GM21528 (cell line): ENCODE results near the gene PEX5L.
"Not testable (repeated sequence)": the region's sequence is repeated elsewhere in the genome, so short reads cannot be mapped to it uniquely, and the experiment has no call there.

Source experiments
- ATAC-seq: cut with Tn5 transposase; IDR thresholded peaks from one replicate; pipeline ENCODE4 v1.9.1; 2021; ENCODE audit warnings: mild to moderate bottlenecking, moderate library complexity; ENCODE audit not compliant: unreplicated experiment, low FRiP score

The PEX5L gene

GRCh38 chr3:179797192-179797591 is 239.5 kb downstream of the PEX5L start:
- ATAC-seq: no peak

- ATAC-seq: no peak
These were observed 240.3 kb downstream of the PEX5L start for GRCh38 chr3:179796421-179796820.

- ATAC-seq: no peak
These were observed 242.4 kb downstream of the PEX5L start for GRCh38 chr3:179794355-179794754.

- ATAC-seq: no peak
These were observed 244.9 kb downstream of the PEX5L start for GRCh38 chr3:179791793-179792192.

- no peak for ATAC-seq
These were observed 247.7 kb downstream of the PEX5L start for GRCh38 chr3:179788996-179789395.

- not testable (repeated sequence) for ATAC-seq
These were observed 253.9 kb downstream of the PEX5L start for GRCh38 chr3:179782841-179783240.

- ATAC-seq: no peak
These were observed 261.2 kb downstream of the PEX5L start for GRCh38 chr3:179775416-179776122.

- ATAC-seq: no peak
These were observed 264.4 kb downstream of the PEX5L start for GRCh38 chr3:179772297-179772696.

- ATAC-seq: no peak
These were observed 264.9 kb downstream of the PEX5L start for GRCh38 chr3:179771797-179772196.

- no peak for ATAC-seq
These were observed 267.1 kb downstream of the PEX5L start for GRCh38 chr3:179769411-179770247.

GRCh38 chr3:179768080-179768479 is 268.7 kb downstream of the PEX5L start:
- no peak for ATAC-seq

- ATAC-seq: no peak
These were observed 270.2 kb downstream of the PEX5L start for GRCh38 chr3:179766416-179767133.

- no peak for ATAC-seq
These were observed 271.3 kb downstream of the PEX5L start for GRCh38 chr3:179765396-179765795.

- no peak for ATAC-seq
These were observed 275.8 kb downstream of the PEX5L start for GRCh38 chr3:179760944-179761343.

GRCh38 chr3:179750720-179751328 is 285.9 kb downstream of the PEX5L start:
- ATAC-seq: no peak

GRCh38 chr3:179745716-179746115 is 291.0 kb downstream of the PEX5L start:
- ATAC-seq: no peak

- no peak for ATAC-seq
These were observed 291.7 kb downstream of the PEX5L start for GRCh38 chr3:179745079-179745478.
